Uterus (tissue), 2 donors: ENCODE measurements around the gene SAA2.
"Not testable (repeated sequence)": the region's sequence is repeated elsewhere in the genome, so short reads cannot be mapped to it uniquely, and the experiment has no call there.

Experiments
- CTCF ChIP-seq, 4 experiments: fragments of 200-600 bp in 2 of 4; fragments of 450-650 bp in 2 of 4; sonication (generic) in 2 of 4; IDR thresholded peaks; one replicate each; pipeline ENCODE4 v1.5.1; 2016 to 2019; ENCODE audit warnings: antibody characterized with exemption in 4 of 4, mild to moderate bottlenecking in 2 of 4, moderate library complexity in 1 of 4
- POLR2A ChIP-seq, 2 donors: fragments of 450-650 bp; IDR thresholded peaks; one replicate each; pipeline ENCODE4 v1.6.1; 2016; ENCODE audit warnings: antibody characterized with exemption in 2 of 2, mild to moderate bottlenecking in 1 of 2, moderate library complexity in 1 of 2

- not testable (repeated sequence) for TF ChIP-seq CTCF, POLR2A (IDR thresholded peaks at IDR 0.05)
Measured at GRCh38 chr11:18246379-18247190, 1.9 kb downstream of the SAA2 start.
